Right cardiac atrium (tissue), 5 donors: ENCODE measurements around the gene MT1M. TPM values are rescaled to one million over a fixed set of nuclear protein-coding genes. Genes with fewer than 3 reads are reported as not detected.
A peak's percentile ranks its signal among the peaks of the same experiment; 100 is the strongest.

Source experiments
- ATAC-seq, 2 donors: fragments of 200-7000 bp; cut with Tn5 transposase; one replicate each; pipeline versions ENCODE4 v1.8.0 to v1.9.1; 2020; ENCODE audit warnings: moderate library complexity in 2 of 2, mild to moderate bottlenecking in 1 of 2
- DNase-seq, 3 donors: peaks; one replicate each; pipeline ENCODE4 v3.0.0-alpha.2; 2020
- H3K27ac ChIP-seq: one replicate; pipeline ENCODE4 v1.5.1; 2013; ENCODE audit warnings: mild to moderate bottlenecking, low read length, control low read depth, moderate library complexity
- H3K27me3 ChIP-seq: one replicate; pipeline ENCODE4 v1.6.1; 2013; ENCODE audit not compliant: control insufficient read depth, insufficient read depth
- H3K4me1 ChIP-seq: one replicate; pipeline ENCODE4 v1.6.1; 2013; ENCODE audit warnings: low read length; ENCODE audit not compliant: control insufficient read depth, insufficient read depth
- H3K4me3 ChIP-seq: one replicate; pipeline ENCODE4 v1.5.1; 2013; ENCODE audit warnings: low read length, control low read depth
- H3K9me3 ChIP-seq: one replicate; pipeline ENCODE4 v1.6.1; 2013; ENCODE audit warnings: low read length; ENCODE audit not compliant: control insufficient read depth
- WGBS: extraction: QIAGEN DNeasy Blood & Tissue Kit; methylation state at CpG from one replicate; pipeline ENCODE4 v1.1.7; 2013; 5-methylcytosine and 5-hydroxymethylcytosine counted together
- intact Hi-C, 4 donors: fragments of 100-400 bp; cut with DNase I; formaldehyde crosslinking; loops; one replicate each; pipeline versions ENCODE4 v1.11.0 to v1.14.0; 2022 to 2023
- polyA plus RNA-seq: library from polyadenylated mRNA; stranded (reverse); fragments of 200-250 nt; gene quantifications from one replicate; pipeline ENCODE4 v1.2.3, GENCODE V29; 2013
- total RNA-seq, 4 donors: library from RNA; stranded (reverse); fragmentation: NEBNext Ultra II Directional; extraction: Animal tissue kit (Norgen Biotek cat#: 25700); gene quantifications; one replicate each; pipeline ENCODE4 v1.2.1, GENCODE V29; 2021
- donor health status: healthy with polysubstance abuse.
- donor health status: DM: no; HTN: yes; CAD: no.
- donor health status: DM: no; HTN: no; CAD: no.
- donor health status: DM: no; HTN: yes; CAD: no; lungs with severe emphysema.
- donor health status: DM: yes; HTN: yes; CAD: no.

Gene MT1M
- total and polyA plus RNA-seq, 5 donors, result 3.0 to 26.7 (median 7.8) TPM

GRCh38 chr16:56608876-56609462, 23.5 kb upstream of the MT1M start:
- WGBS, result 1% methylated on average over 21 of the region's 21 CpGs
- peaks cover 17% of the 10 kb centered on the region for H3K4me1 ChIP-seq

GRCh38 chr16:56609463-56609921, 23.0 kb upstream of the MT1M start:
- H3K4me1 ChIP-seq, result peaks cover 17% of the 10 kb centered on the region
- peak in 2 of 3 donors; percentile 60 to 80 for DNase-seq
- peak overlapping the region; percentile 90 for H3K27ac ChIP-seq
- H3K27me3 ChIP-seq, result no peaks in the 10 kb centered on the region
- peak in 1 of 2 donors; percentile 3 for ATAC-seq
- under 1% methylated on average over 6 of the region's 6 CpGs for WGBS
- H3K4me3 ChIP-seq, result peak overlapping the region; percentile 68
- intact Hi-C loops, result loop anchor here in 3 of 4 donors (2.0 to 10.0 kb wide), 3 partner anchors 15 to 95 kb away; partner anchors contain the start of gene MT1E (in 1 of the 3)
- H3K9me3 ChIP-seq, result no peaks in the 10 kb centered on the region

More at GRCh38 chr16:56608876-56609462, 23.5 kb upstream of the MT1M start:
- Histone ChIP-seq H3K27ac (peak overlapping the region; percentile 90), H3K9me3 (no peaks in the 10 kb centered on the region), H3K4me3 (peak overlapping the region; percentile 68), H3K27me3 (no peaks in the 10 kb centered on the region)
- no peak for ATAC-seq
- peak in 2 of 3 donors; percentile 23 to 67 for DNase-seq
- intact Hi-C loops, result loop anchor here in 3 of 4 donors (2.0 to 10.0 kb wide), 3 partner anchors 16 to 96 kb away; partner anchors contain the start of gene MT1E (in 1 of the 3)

DNA sequence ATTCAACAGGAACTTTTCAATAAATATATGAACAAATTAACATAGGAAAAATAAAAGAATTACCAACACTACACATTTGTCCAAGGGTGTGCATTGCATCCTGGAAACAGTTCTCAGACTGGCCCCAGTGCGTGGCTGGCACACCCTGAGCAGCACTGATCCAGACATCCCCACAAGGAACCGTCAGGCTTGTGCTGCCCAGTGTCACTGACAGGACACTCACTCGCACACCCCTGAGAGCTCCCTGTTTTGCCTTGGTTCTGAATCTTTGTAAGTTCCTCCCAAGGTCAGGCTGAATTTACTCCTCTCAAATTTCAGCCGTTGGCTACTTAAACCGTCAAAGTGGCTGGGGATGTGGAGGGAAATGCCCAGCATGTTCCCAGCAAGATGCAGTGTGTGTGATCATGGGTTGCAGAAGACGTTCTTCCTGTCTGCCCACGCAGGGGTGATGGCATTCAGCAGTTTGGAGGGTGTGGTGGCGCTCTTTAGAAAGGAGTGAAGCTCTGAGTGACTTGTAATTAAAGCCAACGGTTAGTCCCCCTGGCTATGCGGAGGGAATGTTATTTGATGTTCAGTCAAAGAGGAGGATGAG, 22.3 kb upstream of the MT1M start:
- ATAC-seq (peak in 1 of 2 donors; percentile 6), DNase-seq (peak; percentile 57 to 77 (median 77))
- Histone ChIP-seq H3K27ac (peak overlapping the region; percentile 92), H3K4me1 (peaks cover 17% of the 10 kb centered on the region), H3K4me3 (no peak overlapping the region), H3K27me3 (no peaks in the 10 kb centered on the region), H3K9me3 (no peaks in the 10 kb centered on the region)
- 15% methylated on average over 10 of the region's 10 CpGs for WGBS
- intact Hi-C loops, result no loop called here

DNA sequence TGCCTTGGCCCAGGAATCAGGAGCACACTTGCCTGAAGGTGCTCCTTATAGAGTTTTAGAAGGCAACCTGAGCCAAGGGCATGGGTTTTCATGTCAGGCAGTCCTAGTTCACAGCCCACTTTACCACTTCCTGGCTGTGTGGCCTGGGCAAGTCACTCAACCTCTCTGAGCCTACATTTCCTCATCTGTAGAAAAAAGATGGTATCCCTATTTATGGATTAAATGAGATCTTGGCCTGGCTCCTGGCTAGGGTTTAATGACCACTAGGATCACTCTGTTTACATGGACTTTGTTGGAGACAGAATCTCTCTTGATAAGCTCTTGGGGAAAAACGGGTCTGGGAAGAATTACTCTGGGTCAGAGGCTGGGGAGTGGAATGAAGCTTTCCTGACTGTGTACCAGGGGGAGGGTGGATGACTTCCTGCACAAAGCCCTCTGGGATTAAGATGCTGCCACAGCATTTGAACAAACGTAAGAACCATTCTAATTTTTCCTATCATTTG, 21.8 kb upstream of the MT1M start:
- peaks cover 17% of the 10 kb centered on the region for H3K4me1 ChIP-seq
- no peaks in the 10 kb centered on the region for H3K9me3 ChIP-seq
- no peak overlapping the region for H3K4me3 ChIP-seq
- peak overlapping the region; percentile 92 for H3K27ac ChIP-seq
- WGBS, result 18% methylated on average over 2 of the region's 2 CpGs
- intact Hi-C loops, result no loop called here
- H3K27me3 ChIP-seq, result no peaks in the 10 kb centered on the region
- ATAC-seq, result peak in 1 of 2 donors; percentile 2
- DNase-seq, result peak in 1 of 3 donors; percentile 22

DNA sequence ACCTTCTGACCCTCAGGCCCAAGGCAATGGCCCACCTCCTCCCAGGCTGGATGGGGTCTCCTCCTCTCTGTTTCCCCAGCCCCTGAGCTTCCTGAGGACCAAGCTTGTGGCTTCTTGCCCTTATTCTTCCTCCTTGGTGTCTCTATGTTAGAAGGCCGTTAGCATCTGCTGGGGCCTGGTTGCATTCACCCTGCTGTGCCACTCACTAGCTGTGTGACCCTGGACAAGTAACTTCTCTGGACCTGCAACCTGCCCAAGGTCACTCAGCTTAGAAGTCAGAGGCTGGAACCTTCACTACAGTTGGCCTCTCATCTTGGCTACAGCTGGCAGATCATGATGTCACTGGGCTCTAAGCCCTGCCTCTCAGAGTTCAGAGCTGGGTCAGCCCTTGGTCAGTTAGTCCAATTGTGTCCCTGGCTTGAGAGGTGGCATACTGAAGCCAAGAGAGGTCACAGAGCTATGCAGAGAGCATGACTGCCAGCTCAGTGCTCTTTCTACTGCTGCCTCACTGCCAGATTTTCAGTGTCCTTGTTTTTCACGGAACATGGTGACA, 21.1 kb upstream of the MT1M start:
- ATAC-seq (peak; percentile 43 to 64), DNase-seq (peak; percentile 82 to 90 (median 83))
- H3K4me1 ChIP-seq, result peaks cover 11% of the 10 kb centered on the region
- H3K27me3 ChIP-seq, result no peaks in the 10 kb centered on the region
- H3K4me3 ChIP-seq, result no peak overlapping the region
- no peaks in the 10 kb centered on the region for H3K9me3 ChIP-seq
- intact Hi-C loops, result no loop called here
- WGBS, result 42% methylated on average over 2 of the region's 2 CpGs
- H3K27ac ChIP-seq, result peak overlapping the region; percentile 94

- no peak overlapping the region for H3K27ac ChIP-seq
- H3K4me3 ChIP-seq, result no peak overlapping the region
- no peak for ATAC-seq
- no peaks in the 10 kb centered on the region for H3K9me3 ChIP-seq
- no peaks in the 10 kb centered on the region for H3K27me3 ChIP-seq
- peaks cover 17% of the 10 kb centered on the region for H3K4me1 ChIP-seq
- intact Hi-C loops, result no loop called here
- no peak for DNase-seq
These were observed 18.8 kb upstream of the MT1M start for GRCh38 chr16:56613706-56614105.

- no peak for DNase-seq
- Histone ChIP-seq H3K27me3 (no peaks in the 10 kb centered on the region), H3K4me3 (no peak overlapping the region), H3K9me3 (no peaks in the 10 kb centered on the region), H3K27ac (no peak overlapping the region), H3K4me1 (peaks cover 19% of the 10 kb centered on the region)
- intact Hi-C loops, result no loop called here
- no peak for ATAC-seq
These were observed 17.9 kb upstream of the MT1M start for GRCh38 chr16:56614549-56614991.

DNA sequence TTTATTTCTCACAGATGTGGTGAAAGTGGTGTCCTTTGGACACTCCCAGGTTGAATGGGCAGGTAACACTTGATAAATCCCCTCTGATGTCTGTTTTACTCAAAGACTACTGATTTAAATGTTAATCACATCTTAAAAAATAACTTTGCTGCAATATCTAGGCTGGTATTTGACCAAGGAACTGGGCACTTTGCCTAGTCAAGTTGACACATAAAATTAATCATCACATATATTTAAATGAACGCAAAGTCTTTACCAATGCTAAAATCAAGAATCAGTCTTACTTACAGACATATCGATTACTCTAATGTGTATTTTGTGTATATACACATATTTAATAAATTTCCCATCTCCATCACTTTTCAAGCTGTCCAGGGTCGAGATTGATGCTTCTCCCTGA, 17.1 kb upstream of the MT1M start:
- H3K4me3 ChIP-seq, result no peak overlapping the region
- intact Hi-C loops, result no loop called here
- ATAC-seq, result no peak
- peaks cover 19% of the 10 kb centered on the region for H3K4me1 ChIP-seq
- no peaks in the 10 kb centered on the region for H3K9me3 ChIP-seq
- WGBS, result 95% methylated on average over 3 of the region's 3 CpGs
- no peak overlapping the region for H3K27ac ChIP-seq
- H3K27me3 ChIP-seq, result no peaks in the 10 kb centered on the region
- no peak for DNase-seq

DNA sequence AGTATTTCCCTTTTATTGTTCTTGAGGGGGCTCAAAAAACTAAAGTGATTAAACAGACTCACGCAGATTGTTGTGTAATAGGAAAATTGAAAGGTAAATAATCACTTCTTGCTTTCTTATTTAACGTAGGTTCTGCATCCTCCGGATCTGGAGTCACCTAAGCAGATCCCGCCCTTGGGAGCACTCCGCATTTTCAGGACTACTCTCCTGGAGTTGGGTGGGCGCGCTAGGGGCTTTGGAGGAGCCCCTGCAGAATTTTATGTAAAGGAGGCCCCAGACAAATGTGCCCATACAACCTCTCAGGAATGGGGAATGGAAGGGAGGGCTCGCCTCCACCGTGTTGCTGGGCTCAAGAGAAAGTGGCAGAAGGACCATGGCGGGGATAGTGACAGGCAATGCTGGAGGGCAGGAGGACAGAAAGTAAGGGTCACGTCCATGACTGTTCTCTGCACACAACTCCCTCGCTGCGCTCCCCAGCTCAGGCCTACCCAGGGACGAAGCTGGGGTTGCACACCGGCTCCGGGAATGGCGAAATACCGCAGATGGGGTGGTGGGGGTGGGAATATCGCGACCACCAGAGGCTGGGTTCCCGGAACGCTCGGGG, 15.7 kb upstream of the MT1M start:
- Histone ChIP-seq H3K27me3 (no peaks in the 10 kb centered on the region), H3K27ac (peak overlapping the region; percentile 22), H3K4me1 (peaks cover 12% of the 10 kb centered on the region), H3K9me3 (no peaks in the 10 kb centered on the region), H3K4me3 (peak overlapping the region; percentile 39)
- intact Hi-C loops, result no loop called here
- DNase-seq (no peak), ATAC-seq (peak; percentile 21 to 25)
- WGBS, result 46% methylated on average over 23 of the region's 23 CpGs

DNA sequence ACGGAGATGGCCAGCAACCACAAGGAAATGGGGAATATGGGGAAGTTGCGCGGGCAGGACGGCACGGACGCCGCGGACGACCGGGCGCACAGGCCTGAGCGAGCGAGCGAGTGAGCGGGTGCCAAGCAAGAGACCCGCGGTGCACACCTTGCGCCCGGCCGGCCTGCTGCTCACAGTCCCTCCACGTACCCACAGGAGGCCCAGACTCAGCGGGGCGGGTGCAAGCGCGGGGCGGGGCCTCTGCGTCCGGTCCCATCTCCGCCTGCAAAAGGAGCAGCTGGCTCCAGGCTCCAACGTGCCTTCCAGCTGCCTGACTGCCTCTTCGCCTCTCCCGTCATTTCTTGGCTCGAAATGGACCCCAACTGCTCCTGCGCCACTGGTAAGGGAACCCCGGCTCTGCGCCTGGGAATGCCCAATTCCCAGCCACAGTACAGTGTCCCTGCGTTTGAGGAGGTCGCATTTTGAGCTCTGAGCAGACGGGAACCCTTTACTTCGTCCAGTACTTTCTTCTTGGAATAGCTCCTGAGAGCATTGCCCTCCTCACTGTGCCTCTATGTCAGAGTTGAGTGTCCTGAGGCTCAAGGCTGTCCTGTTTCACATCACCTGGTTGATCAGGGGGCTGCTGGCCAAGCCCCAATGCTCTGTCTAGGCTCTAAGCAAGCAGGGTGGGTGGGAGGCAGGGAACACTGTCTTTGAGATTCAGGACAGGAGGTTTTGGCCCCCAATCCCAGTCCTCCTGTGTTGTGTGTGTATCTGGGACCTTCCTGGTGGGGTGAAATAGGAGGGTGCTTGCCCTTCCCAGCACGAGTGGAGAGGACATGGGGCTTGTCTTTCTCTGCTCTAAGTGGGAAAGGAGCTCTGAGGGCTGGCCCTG, 15.0 kb upstream of the MT1M start:
- Histone ChIP-seq H3K4me1 (peaks cover 11% of the 10 kb centered on the region), H3K27ac (peak overlapping the region; percentile 75), H3K9me3 (no peaks in the 10 kb centered on the region), H3K4me3 (peak overlapping the region; percentile 39), H3K27me3 (no peaks in the 10 kb centered on the region)
- WGBS, result 2% methylated on average over 41 of the region's 41 CpGs
- DNase-seq, result peak; percentile 90 to 95 (median 95)
- ATAC-seq, result peak; percentile 96
- intact Hi-C loops, result no loop called here
